Measurements from ENCODE around the gene ABI3. TPM values are rescaled to one million over a fixed set of nuclear protein-coding genes. Genes with fewer than 3 reads are reported as not detected.

Gene ABI3
- total RNA-seq, 1 donor from 2014 or later: 12.5 TPM

GRCh38 chr17:49196520-49196919 lies 14.0 kb upstream of the ABI3 start:
- no peak for DNase-seq (ENCODE audit: low spot score)

GRCh38 chr17:49197346-49197998 lies 13.0 kb upstream of the ABI3 start:
- DNase-seq (ENCODE audit: low spot score): no peak

GRCh38 chr17:49198211-49198610 lies 12.3 kb upstream of the ABI3 start:
- no peak for DNase-seq (ENCODE audit: low spot score)

- no peak for DNase-seq (ENCODE audit: low spot score)
Measured at GRCh38 chr17:49200423-49201083, 10.0 kb upstream of the ABI3 start.

- no peak for DNase-seq (ENCODE audit: low spot score)
Measured at GRCh38 chr17:49201481-49201927, 9.0 kb upstream of the ABI3 start.

GRCh38 chr17:49203796-49204195 lies 6.7 kb upstream of the ABI3 start:
- no peak for DNase-seq (ENCODE audit: low spot score)

GRCh38 chr17:49204516-49204915 lies 6.0 kb upstream of the ABI3 start:
- no peak for DNase-seq (ENCODE audit: low spot score)

GRCh38 chr17:49209061-49209571 lies 1.4 kb upstream of the ABI3 start:
- no peak for DNase-seq (ENCODE audit: low spot score)

GRCh38 chr17:49213399-49213798 lies 2.9 kb downstream of the ABI3 start:
- DNase-seq (ENCODE audit: low spot score): no peak

- no peak for DNase-seq (ENCODE audit: low spot score)
Measured at GRCh38 chr17:49213847-49214246, 3.3 kb downstream of the ABI3 start.

- no peak for DNase-seq (ENCODE audit: low spot score)
Measured at GRCh38 chr17:49214676-49215360, 4.3 kb downstream of the ABI3 start.

GRCh38 chr17:49216482-49216881 lies 6.0 kb downstream of the ABI3 start:
- DNase-seq (ENCODE audit: low spot score): no peak

GRCh38 chr17:49216953-49217650 lies 6.6 kb downstream of the ABI3 start:
- DNase-seq (ENCODE audit: low spot score): no peak

GRCh38 chr17:49217651-49218413 lies 7.3 kb downstream of the ABI3 start:
- no peak for DNase-seq (ENCODE audit: low spot score)

- DNase-seq (ENCODE audit: low spot score): no peak
Measured at GRCh38 chr17:49218941-49219913, 8.7 kb downstream of the ABI3 start.

- DNase-seq (ENCODE audit: low spot score): no peak
Measured at GRCh38 chr17:49219987-49220386, 9.5 kb downstream of the ABI3 start.

GRCh38 chr17:49223168-49223516 lies 12.6 kb downstream of the ABI3 start:
- DNase-seq (ENCODE audit: low spot score): no peak

GRCh38 chr17:49223517-49224197 lies 13.2 kb downstream of the ABI3 start:
- DNase-seq (ENCODE audit: low spot score): no peak
